MM.1S (cell line): ENCODE results near the gene FCHSD2.

ENCODE experiments used
- CTCF ChIP-seq: fragments of 300-600 bp; sonication (generic); IDR thresholded peaks from 2 replicates; pipeline ENCODE4 v1.5.1; 2016; ENCODE audit warnings: antibody characterized with exemption, low read length, mixed read lengths
- EZH2 ChIP-seq: fragments of 300-600 bp; sonication (generic); optimal IDR thresholded peaks from 2 replicates; pipeline ENCODE3; 2017; ENCODE audit warnings: low read depth, mild to moderate bottlenecking, antibody characterized with exemption, low read length, mixed read lengths

GRCh38 chr11:73077454-73077853 is 64.7 kb downstream of the FCHSD2 start:
- TF ChIP-seq CTCF (no peak), EZH2 (no peak)
